SK-N-MC (cell line): ENCODE data around the gene CBX3.

Experiments
- EZH2 ChIP-seq: fragments of 200-600 bp; sonication (generic); IDR thresholded peaks from one replicate; pipeline ENCODE4 v1.6.1; 2017; ENCODE audit warnings: antibody characterized with exemption
- FOXP2 ChIP-seq: optimal IDR thresholded peaks from 2 replicates; pipeline ENCODE3; 2011; ENCODE audit warnings: mild to moderate bottlenecking, moderate library complexity; ENCODE audit not compliant: insufficient read depth; ENCODE audit errors: extremely low read length, control extremely low read depth
- POLR2AphosphoS5 ChIP-seq: IDR thresholded peaks from 2 replicates; pipeline ENCODE4 v1.6.1; 2012; ENCODE audit warnings: mild to moderate bottlenecking, low read depth, low read length, borderline replicate concordance

GRCh38 chr7:26180792-26181198 lies 20.8 kb upstream of the CBX3 start:
- TF ChIP-seq EZH2 = no peak
- no peak for TF ChIP-seq POLR2AphosphoS5
- no peak for TF ChIP-seq FOXP2
